Measurements from ENCODE around the gene TBC1D13.

- TF ChIP-seq CTCF (IDR thresholded peaks at IDR 0.05): no peak
- no peak for TF ChIP-seq EZH2 (IDR thresholded peaks at IDR 0.05; ENCODE audit: borderline replicate concordance, insufficient read depth, low read depth, low read length, poor library complexity, severe bottlenecking)
Observed at GRCh38 chr9:128846680-128847030, 59.6 kb downstream of the TBC1D13 start.

All from B cell (primary cell).